H1 (cell line): Measurements from ENCODE around the gene TSN. TPM values are rescaled to one million over a fixed set of nuclear protein-coding genes. Genes with fewer than 3 reads are reported as not detected.

Experiments used
- CTCF ChIA-PET: fragments of 300-600 bp; sonication (Branson Sonifier 250); formaldehyde crosslinking; loops from one replicate; lab custom pipeline; 2021; ENCODE audit not compliant: partially characterized antibody; lab: Charles Lee
- POLR2A ChIA-PET: fragments of 300-600 bp; sonication (Branson Sonifier 250); formaldehyde crosslinking; loops from one replicate; lab custom pipeline; 2021; ENCODE audit warnings: inconsistent platforms; ENCODE audit not compliant: partially characterized antibody; lab: Charles Lee
- DNase-seq, 2 experiments: peaks; one replicate each; pipeline versions ENCODE4 v3.0.0 to v3.0.0-alpha.2; 2010 to 2022; ENCODE audit warnings: low spot score in 2 of 2, low read depth in 1 of 2, mixed read lengths in 1 of 2
- FAIRE-seq: peaks from 2 replicates; lab custom pipeline; 2011; peaks lifted over from hg19 to GRCh38; lab: Jason Lieb, UNC
- H2AFZ ChIP-seq: 2 replicates; pipeline ENCODE4 v1.8.1; 2012; ENCODE audit warnings: low read length, inconsistent platforms
- H2AK5ac ChIP-seq: 2 replicates; pipeline ENCODE4 v1.6.1; 2013; ENCODE audit warnings: low read depth, low read length
- H2BK120ac ChIP-seq: replicated peaks from 2 replicates; pipeline ENCODE3; 2013; ENCODE audit warnings: low read depth, low read length, inconsistent platforms
- H2BK12ac ChIP-seq: 2 replicates; pipeline ENCODE4 v1.6.1; 2013; ENCODE audit warnings: low read depth, low read length
- H2BK15ac ChIP-seq: 2 replicates; pipeline ENCODE4 v1.6.1; 2013; ENCODE audit warnings: low read length
- H2BK20ac ChIP-seq: 2 replicates; pipeline ENCODE4 v1.6.1; 2013; ENCODE audit warnings: low read length
- H2BK5ac ChIP-seq: 2 replicates; pipeline ENCODE4 v1.6.1; 2013; ENCODE audit warnings: low read depth, low read length
- H3K14ac ChIP-seq: 2 replicates; pipeline ENCODE4 v1.6.1; 2013; ENCODE audit warnings: inconsistent platforms; ENCODE audit not compliant: insufficient read length
- H3K18ac ChIP-seq: 2 replicates; pipeline ENCODE4 v1.6.1; 2013; ENCODE audit warnings: low read length; ENCODE audit errors: extremely low read depth
- H3K23ac ChIP-seq: 2 replicates; pipeline ENCODE4 v1.6.1; 2013; ENCODE audit warnings: inconsistent platforms; ENCODE audit not compliant: insufficient read length
- H3K23me2 ChIP-seq: 2 replicates; pipeline ENCODE4 v1.6.1; 2013; ENCODE audit warnings: low read depth, low read length
- H3K27ac ChIP-seq: 2 replicates; pipeline ENCODE4 v1.6.1; 2011; ENCODE audit warnings: low read depth, low read length, inconsistent platforms
- H3K27me3 ChIP-seq, 4 experiments: replicated peaks in 1 of 4; 1 replicate in 1 of 4; 2 replicates in 3 of 4; pipeline versions ENCODE4 v1.6.1 to v1.8.1; 2011 to 2013; ENCODE audit warnings: low read length in 3 of 4, mild to moderate bottlenecking in 3 of 4, inconsistent platforms in 2 of 4, mixed read lengths in 2 of 4, moderate library complexity in 1 of 4; ENCODE audit not compliant: control insufficient read depth in 3 of 4, insufficient read depth in 3 of 4; ENCODE audit errors: extremely low read depth in 1 of 4
- H3K36me3 ChIP-seq, 4 experiments: 2 replicates each; pipeline versions ENCODE4 v1.6.1 to v1.8.1; 2011 to 2013; ENCODE audit warnings: mild to moderate bottlenecking in 4 of 4, low read length in 3 of 4, moderate library complexity in 2 of 4, control low read depth in 1 of 4, inconsistent platforms in 1 of 4; ENCODE audit not compliant: insufficient read depth in 4 of 4, control insufficient read depth in 2 of 4
- H3K4ac ChIP-seq: replicated peaks from 2 replicates; pipeline ENCODE3; 2013; ENCODE audit warnings: low read length, low read depth, mixed read lengths, inconsistent platforms; ENCODE audit not compliant: insufficient read length
- H3K4me1 ChIP-seq, 4 experiments: replicated peaks in 1 of 4; 1 replicate in 1 of 4; 2 replicates in 3 of 4; pipeline versions ENCODE4 v1.6.1 to v1.8.1; 2011 to 2013; ENCODE audit warnings: low read length in 3 of 4, inconsistent platforms in 2 of 4, mixed read lengths in 1 of 4; ENCODE audit not compliant: insufficient read depth in 4 of 4, control insufficient read depth in 3 of 4
- H3K4me2 ChIP-seq, 2 experiments: 2 replicates each; pipeline versions ENCODE4 v1.6.1 to v1.8.1; 2011 to 2013; ENCODE audit warnings: low read depth in 2 of 2, low read length in 2 of 2, control low read depth in 1 of 2, inconsistent platforms in 1 of 2, mild to moderate bottlenecking in 1 of 2; ENCODE audit not compliant: insufficient read depth in 1 of 2
- H3K4me3 ChIP-seq, 4 experiments: fragments of 200-600, 300-600 bp in 1 of 4; sonication (generic), shearing (Covaris generic), sonication (Bioruptor Twin) in 1 of 4; 2 replicates each; pipeline versions ENCODE4 v1.5.1 to v1.8.1; 2011 to 2016; ENCODE audit warnings: low read length in 4 of 4, low read depth in 3 of 4, control low read depth in 2 of 4, inconsistent platforms in 2 of 4, mild to moderate bottlenecking in 2 of 4, mixed read lengths in 1 of 4, moderate library complexity in 1 of 4; ENCODE audit not compliant: insufficient read depth in 2 of 4; ENCODE audit errors: extremely low read depth in 1 of 4
- H3K56ac ChIP-seq: replicated peaks from 2 replicates; pipeline ENCODE3; 2013; ENCODE audit warnings: low read depth, mild to moderate bottlenecking, mixed read lengths, low read length, inconsistent platforms; ENCODE audit not compliant: insufficient read length
- H3K79me1 ChIP-seq: 2 replicates; pipeline ENCODE4 v1.6.1; 2013; ENCODE audit warnings: low read depth, low read length, control low read depth
- H3K79me2 ChIP-seq, 2 experiments: 2 replicates each; pipeline versions ENCODE4 v1.6.1 to v1.8.1; 2012 to 2013; ENCODE audit warnings: low read length in 2 of 2, mild to moderate bottlenecking in 2 of 2, inconsistent platforms in 1 of 2; ENCODE audit not compliant: insufficient read depth in 2 of 2, control insufficient read depth in 1 of 2
- H3K9ac ChIP-seq, 4 experiments: replicated peaks in 1 of 4; 1 replicate in 1 of 4; 2 replicates in 3 of 4; pipeline versions ENCODE4 v1.6.1 to v1.8.1; 2011 to 2013; ENCODE audit warnings: low read depth in 3 of 4, low read length in 3 of 4, control low read depth in 2 of 4, mild to moderate bottlenecking in 2 of 4, moderate library complexity in 2 of 4, inconsistent platforms in 1 of 4; ENCODE audit errors: extremely low read depth in 1 of 4
- H3K9me3 ChIP-seq, 2 experiments: 2 replicates each; pipeline versions ENCODE4 v1.6.1 to v1.8.1; 2012 to 2013; ENCODE audit warnings: mild to moderate bottlenecking in 2 of 2, moderate library complexity in 2 of 2, control low read depth in 1 of 2, inconsistent platforms in 1 of 2, low read depth in 1 of 2, low read length in 1 of 2, mixed read lengths in 1 of 2; ENCODE audit not compliant: insufficient read depth in 2 of 2
- H4K20me1 ChIP-seq, 2 experiments: replicated peaks in 1 of 2; 2 replicates each; pipeline versions ENCODE3 to v1.8.1; 2011 to 2013; ENCODE audit warnings: inconsistent platforms in 2 of 2, low read length in 2 of 2, mild to moderate bottlenecking in 1 of 2; ENCODE audit not compliant: insufficient read depth in 2 of 2, control insufficient read depth in 1 of 2
- H4K5ac ChIP-seq: 2 replicates; pipeline ENCODE4 v1.6.1; 2013; ENCODE audit warnings: low read length, low read depth, mixed read lengths, inconsistent platforms; ENCODE audit not compliant: insufficient read length
- H4K8ac ChIP-seq: 2 replicates; pipeline ENCODE4 v1.8.0; 2013; ENCODE audit warnings: mild to moderate bottlenecking, moderate library complexity, low read length, inconsistent platforms; ENCODE audit not compliant: insufficient read depth; ENCODE audit errors: extremely low read depth
- H4K91ac ChIP-seq: replicated peaks from 2 replicates; pipeline ENCODE3; 2013; ENCODE audit warnings: low read length, mixed read lengths, inconsistent platforms; ENCODE audit not compliant: insufficient read length
- BCL11A ChIP-seq, 2 experiments: IDR thresholded peaks; one replicate each; pipeline ENCODE4 v1.6.1; 2011; ENCODE audit warnings: low read depth in 2 of 2, low read length in 2 of 2, mild to moderate bottlenecking in 2 of 2
- CBX5 ChIP-seq: fragments of 300-800, 300-1000 bp; sonication (generic); IDR thresholded peaks from 2 replicates; pipeline ENCODE4 v1.7.1; 2016; ENCODE audit warnings: antibody characterized with exemption, low read length, low read depth
- CREB1 ChIP-seq: IDR thresholded peaks from 2 replicates; pipeline ENCODE4 v1.6.1; 2012; ENCODE audit warnings: inconsistent platforms
- EGR1 ChIP-seq: IDR thresholded peaks from 2 replicates; pipeline ENCODE4 v1.6.1; 2011; ENCODE audit warnings: low read depth, low read length, borderline replicate concordance
- KDM4A ChIP-seq: IDR thresholded peaks from one replicate; pipeline ENCODE4 v1.7.1; 2012; ENCODE audit warnings: low read depth, mild to moderate bottlenecking, moderate library complexity, low read length, inconsistent platforms; ENCODE audit not compliant: severe bottlenecking
- MAFK ChIP-seq: IDR thresholded peaks from 2 replicates; pipeline ENCODE4 v1.6.1; 2012; ENCODE audit warnings: low read depth, mild to moderate bottlenecking, improper control_type of control experiment, low read length
- RAD21 ChIP-seq, 2 experiments: IDR thresholded peaks in 1 of 2; conservative IDR thresholded peaks in 1 of 2; 2 replicates each; pipeline ENCODE4 v1.6.1; 2011; ENCODE audit warnings: low read depth in 2 of 2, low read length in 2 of 2, improper control_type of control experiment in 1 of 2, inconsistent platforms in 1 of 2, mild to moderate bottlenecking in 1 of 2, moderate library complexity in 1 of 2
- RXRA ChIP-seq: IDR thresholded peaks from 2 replicates; pipeline ENCODE4 v1.6.1; 2011; ENCODE audit warnings: low read depth, mild to moderate bottlenecking, low read length, moderate library complexity; ENCODE audit not compliant: insufficient read depth
- SIRT6 ChIP-seq: IDR thresholded peaks from one replicate; pipeline ENCODE4 v1.7.1; 2012; ENCODE audit warnings: low read length, inconsistent platforms
- TBP ChIP-seq: IDR thresholded peaks from 2 replicates; pipeline ENCODE4 v1.6.1; 2011; ENCODE audit warnings: low read depth, low read length, improper control_type of control experiment
- WGBS, 2 experiments: shearing (Covaris generic) in 1 of 2; methylation state at CpG; one replicate each; pipeline versions ENCODE4 v1.1.6 to v1.1.7; 2013 to 2015; ENCODE audit warnings: low lambda C conversion rate in 2 of 2, mixed read lengths in 2 of 2, inconsistent platforms in 1 of 2, low coverage in 1 of 2, missing lambda C conversion rate in 1 of 2; ENCODE audit not compliant: insufficient replicate concordance in 2 of 2, insufficient coverage in 1 of 2, insufficient read length in 1 of 2; ENCODE audit errors: extremely low coverage in 1 of 2, missing lambda C conversion rate in 1 of 2; 5-methylcytosine and 5-hydroxymethylcytosine counted together
- polyA plus RNA-seq, 7 experiments: library from polyadenylated mRNA; depleted of rRNA in 3 of 7; stranded (reverse) in 5 of 7; unstranded in 2 of 7; fragments of >200 nt in 5 of 7; fragments of 200-250 nt in 2 of 7; gene quantifications; 1 replicate in 5 of 7; 2 replicates in 1 of 7; 4 replicates in 1 of 7; pipeline versions ENCODE4 v1.2.1 to v1.2.3, GENCODE V29; 2011 to 2013; ENCODE audit warnings: missing spikeins in 2 of 7, mixed read lengths in 2 of 7
- total RNA-seq: library from RNA; stranded (reverse); fragmentation: NEBNext Ultra II Directional; extraction: Animal tissue kit (Norgen Biotek cat#: 25700); gene quantifications from 2 replicates; pipeline ENCODE4 v1.2.1, GENCODE V29; 2021
- TF ChIP-seq, protein P1 (sequence below), 3 experiments: IDR thresholded peaks; 1 replicate in 2 of 3; 2 replicates in 1 of 3; pipeline versions ENCODE4 v1.5.1 to v1.6.1; 2011; ENCODE audit warnings: low read length in 3 of 3, mild to moderate bottlenecking in 3 of 3, inconsistent platforms in 2 of 3, low read depth in 1 of 3, moderate library complexity in 1 of 3; ENCODE audit not compliant: insufficient read depth in 1 of 3; ENCODE audit errors: control extremely low read depth in 1 of 3

Gene TSN
- total and polyA plus RNA-seq, 2 of the 8 experiments (the other 6 are each of a cell fraction or from before 2014, with no cell fraction given): 44.4 to 96.1 TPM

- Histone ChIP-seq H3K4me3 (no peak overlapping the region), H4K91ac (peak overlapping the region; percentile 22), H2BK20ac (no peak overlapping the region), H3K14ac (no peak overlapping the region), H3K9me3 (peaks cover 0 to 1% of the 10 kb centered on the region in 2 experiments; a peak in 1 of 4 replicates), H4K20me1 (no peaks in the 10 kb centered on the region), H3K79me2 (no peaks in the 10 kb centered on the region), H4K8ac (no peak overlapping the region), H3K27me3 (no peaks in the 10 kb centered on the region), H3K9ac (no peak overlapping the region), H3K23me2 (no peaks in the 10 kb centered on the region), H3K56ac (no peak overlapping the region), H2BK120ac (no peak overlapping the region), H4K5ac (no peak overlapping the region), H2AK5ac (no peak overlapping the region), H3K27ac (no peak overlapping the region), H3K4me2 (no peak overlapping the region), H2BK15ac (no peak overlapping the region), H3K4me1 (peaks cover 2 to 14% (median 11%) of the 10 kb centered on the region in 4 experiments), H2BK5ac (no peak overlapping the region; the same call in 1 of the 2 replicates), H3K36me3 (no peaks in the 10 kb centered on the region), H3K4ac (no peak overlapping the region), H2AFZ (no peak overlapping the region), H3K18ac (no peak overlapping the region), H3K23ac (no peak overlapping the region), H2BK12ac (no peak overlapping the region), H3K79me1 (no peaks in the 10 kb centered on the region)
- WGBS, 2 experiments: 91% methylated on average over 6 of the region's 6 CpGs; no CpG with 5 or more reads in 1 of the 2 experiments
- ChIA-PET CTCF (interaction anchor here (2.5 kb wide), 1 partner anchor 10 kb away, joined by 7 read pairs; no protein-coding TSS in a partner anchor), POLR2A (interaction anchor here (0.7 to 1.3 kb wide), 5 partner anchors 9 to 264 kb away, joined by 3 to 4 read pairs (median 4); partner anchors contain the start of gene RNU4ATAC)
- FAIRE-seq: no peak
- no peak for DNase-seq
- TF ChIP-seq RAD21 (IDR thresholded peaks at IDR 0.05 in 1 of 2, conservative IDR thresholded peaks at IDR 0.05 in 1 of 2; ENCODE audit: low read depth in 2 of 2, low read length in 2 of 2) (no peak), CBX5 (no peak), CREB1 (no peak), EGR1 (no peak), BCL11A (IDR thresholded peaks at IDR 0.05; ENCODE audit: low read depth in 2 of 2, low read length in 2 of 2) (no peak), SIRT6 (no peak), MAFK (no peak), TBP (no peak), RXRA (no peak), KDM4A (no peak)
- TF ChIP-seq, protein P1, sequence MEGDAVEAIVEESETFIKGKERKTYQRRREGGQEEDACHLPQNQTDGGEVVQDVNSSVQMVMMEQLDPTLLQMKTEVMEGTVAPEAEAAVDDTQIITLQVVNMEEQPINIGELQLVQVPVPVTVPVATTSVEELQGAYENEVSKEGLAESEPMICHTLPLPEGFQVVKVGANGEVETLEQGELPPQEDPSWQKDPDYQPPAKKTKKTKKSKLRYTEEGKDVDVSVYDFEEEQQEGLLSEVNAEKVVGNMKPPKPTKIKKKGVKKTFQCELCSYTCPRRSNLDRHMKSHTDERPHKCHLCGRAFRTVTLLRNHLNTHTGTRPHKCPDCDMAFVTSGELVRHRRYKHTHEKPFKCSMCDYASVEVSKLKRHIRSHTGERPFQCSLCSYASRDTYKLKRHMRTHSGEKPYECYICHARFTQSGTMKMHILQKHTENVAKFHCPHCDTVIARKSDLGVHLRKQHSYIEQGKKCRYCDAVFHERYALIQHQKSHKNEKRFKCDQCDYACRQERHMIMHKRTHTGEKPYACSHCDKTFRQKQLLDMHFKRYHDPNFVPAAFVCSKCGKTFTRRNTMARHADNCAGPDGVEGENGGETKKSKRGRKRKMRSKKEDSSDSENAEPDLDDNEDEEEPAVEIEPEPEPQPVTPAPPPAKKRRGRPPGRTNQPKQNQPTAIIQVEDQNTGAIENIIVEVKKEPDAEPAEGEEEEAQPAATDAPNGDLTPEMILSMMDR (IDR thresholded peaks at IDR 0.05; ENCODE audit: control extremely low read depth in 1 of 3, insufficient read depth in 1 of 3, low read depth in 1 of 3, low read length in 3 of 3): no peak
Observed at GRCh38 chr2:121794233-121794632, 38.8 kb downstream of the TSN start.
